ENCODE measurements around the gene TTC24.

GRCh38 chr1:156560585-156561163 lies 18.8 kb upstream of the TTC24 start:
- no peak for TF ChIP-seq POLR2A (IDR thresholded peaks at IDR 0.05)
- TF ChIP-seq CTCF (IDR thresholded peaks at IDR 0.05): no peak

Data from thyroid gland (tissue), 4 donors.